OCI-LY3 (cell line): ENCODE data around the gene DACT1.

Source experiments
- CTCF ChIP-seq: fragments of 200-600, 300-600 bp; sonication (generic); IDR thresholded peaks from 2 replicates; pipeline ENCODE4 v1.5.1; 2014; ENCODE audit warnings: antibody characterized with exemption, low read length, low read depth
- EZH2phosphoT487 ChIP-seq: fragments of 200-600 bp; shearing (Covaris generic); IDR thresholded peaks from 2 replicates; pipeline ENCODE4 v1.6.1; 2018; ENCODE audit warnings: antibody characterized with exemption, mixed run types, low read depth

- TF ChIP-seq CTCF (no peak), EZH2phosphoT487 (no peak)
Observed at GRCh38 chr14:58638231-58639197, 752 bp downstream of the DACT1 start.
